ENCODE results near the gene UPB1. TPM values are rescaled to one million over a fixed set of nuclear protein-coding genes. Genes with fewer than 3 reads are reported as not detected.

UPB1 gene
- total RNA-seq, 3 donors from 2014 or later (not counting 1 experiment from before 2014, with no cell fraction given) = 0.33 to 1.6 (median 0.50) TPM

DNA sequence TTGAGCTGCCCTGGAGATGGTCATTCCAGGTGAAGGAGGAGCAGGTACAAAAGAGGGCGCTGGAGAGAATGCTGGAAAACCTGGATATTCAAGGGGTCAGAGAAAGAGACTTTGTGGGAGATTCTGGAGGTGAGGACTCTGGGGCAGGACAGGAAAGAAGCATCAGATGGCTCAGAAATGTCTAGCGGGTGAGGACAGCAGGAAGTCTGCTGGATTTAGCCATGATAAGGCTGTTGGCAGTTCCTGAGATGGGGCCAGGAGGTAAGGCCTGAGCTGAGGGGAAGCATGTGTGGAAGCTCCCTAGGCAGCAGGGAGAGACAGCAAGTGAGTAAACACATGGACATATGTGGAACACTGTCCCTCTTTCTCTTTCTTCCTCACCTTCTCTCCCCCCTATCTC lies 1.5 kb downstream of the UPB1 start:
- H3K9me3 Mint-ChIP-seq = no peaks in the 10 kb centered on the region
- no peaks in the 10 kb centered on the region for H3K9me3 ChIP-seq (ENCODE audit: control insufficient read depth, insufficient read depth, low read length)
- H3K4me3 ChIP-seq (ENCODE audit: low read length) = no peak overlapping the region
- peaks cover 10 to 27% of the 10 kb centered on the region in 2 donors for H3K27me3 Mint-ChIP-seq (ENCODE audit: low read depth in 2 of 2)
- no peak overlapping the region for H3K27ac Mint-ChIP-seq
- H3K27ac ChIP-seq (ENCODE audit: low read length) = no peak overlapping the region
- H3K4me1 ChIP-seq (ENCODE audit: control insufficient read depth, insufficient read depth, low read length) = peaks cover 11% of the 10 kb centered on the region
- peaks cover 8% of the 10 kb centered on the region for H3K27me3 ChIP-seq (ENCODE audit: control insufficient read depth, insufficient read depth, low read length)
- intact Hi-C loops (cut with micrococcal nuclease) = no loop called here
- DNase-seq (no peak), ATAC-seq (no peak)
- H3K4me1 Mint-ChIP-seq = peaks cover 9 to 11% of the 10 kb centered on the region in 2 donors
- TF ChIP-seq, protein P1, sequence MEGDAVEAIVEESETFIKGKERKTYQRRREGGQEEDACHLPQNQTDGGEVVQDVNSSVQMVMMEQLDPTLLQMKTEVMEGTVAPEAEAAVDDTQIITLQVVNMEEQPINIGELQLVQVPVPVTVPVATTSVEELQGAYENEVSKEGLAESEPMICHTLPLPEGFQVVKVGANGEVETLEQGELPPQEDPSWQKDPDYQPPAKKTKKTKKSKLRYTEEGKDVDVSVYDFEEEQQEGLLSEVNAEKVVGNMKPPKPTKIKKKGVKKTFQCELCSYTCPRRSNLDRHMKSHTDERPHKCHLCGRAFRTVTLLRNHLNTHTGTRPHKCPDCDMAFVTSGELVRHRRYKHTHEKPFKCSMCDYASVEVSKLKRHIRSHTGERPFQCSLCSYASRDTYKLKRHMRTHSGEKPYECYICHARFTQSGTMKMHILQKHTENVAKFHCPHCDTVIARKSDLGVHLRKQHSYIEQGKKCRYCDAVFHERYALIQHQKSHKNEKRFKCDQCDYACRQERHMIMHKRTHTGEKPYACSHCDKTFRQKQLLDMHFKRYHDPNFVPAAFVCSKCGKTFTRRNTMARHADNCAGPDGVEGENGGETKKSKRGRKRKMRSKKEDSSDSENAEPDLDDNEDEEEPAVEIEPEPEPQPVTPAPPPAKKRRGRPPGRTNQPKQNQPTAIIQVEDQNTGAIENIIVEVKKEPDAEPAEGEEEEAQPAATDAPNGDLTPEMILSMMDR (IDR thresholded peaks at IDR 0.05) = no peak
- no peaks in the 10 kb centered on the region for H3K36me3 ChIP-seq (ENCODE audit: control insufficient read depth, insufficient read depth, low read length)
- 97% methylated on average over 2 of the region's 2 CpGs for WGBS (ENCODE audit: insufficient coverage)
- no peaks in the 10 kb centered on the region for H3K36me3 Mint-ChIP-seq
- H3K4me3 Mint-ChIP-seq = no peak overlapping the region

DNA sequence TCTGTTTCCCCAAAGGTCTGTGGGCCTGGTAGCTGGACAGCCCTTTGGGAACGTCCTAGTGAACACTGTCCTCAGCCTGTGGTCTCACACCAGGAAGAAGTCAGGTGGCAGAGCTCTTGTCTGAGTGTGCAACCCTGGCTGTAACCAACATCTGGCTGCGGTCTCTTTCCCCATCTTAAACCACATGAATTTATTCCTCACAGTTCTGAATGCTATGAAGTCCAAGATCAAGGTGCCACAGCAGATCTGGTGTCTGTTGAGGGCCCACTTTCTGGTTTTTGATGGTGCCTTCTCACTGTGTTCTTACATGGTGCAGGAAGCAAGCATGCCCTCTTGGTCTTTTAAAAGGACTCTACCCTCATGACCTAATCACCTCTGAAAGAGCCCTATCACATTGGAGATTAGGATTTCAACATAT lies 2.7 kb downstream of the UPB1 start:
- no peak overlapping the region for H3K4me3 ChIP-seq (ENCODE audit: low read length)
- ATAC-seq (peak in 1 of 3 donors; percentile 35), DNase-seq (no peak)
- peaks cover 8% of the 10 kb centered on the region for H3K27me3 ChIP-seq (ENCODE audit: control insufficient read depth, insufficient read depth, low read length)
- Mint-ChIP-seq H3K9me3 (no peaks in the 10 kb centered on the region), H3K27ac (no peak overlapping the region), H3K4me3 (no peak overlapping the region), H3K4me1 (peaks cover 9 to 11% of the 10 kb centered on the region in 2 donors), H3K36me3 (no peaks in the 10 kb centered on the region), H3K27me3 (ENCODE audit: low read depth in 2 of 2) (peaks cover 10 to 20% of the 10 kb centered on the region in 2 donors)
- TF ChIP-seq, protein P1 (IDR thresholded peaks at IDR 0.05) = no peak
- WGBS (ENCODE audit: insufficient coverage) = 13% methylated on average over 2 of the region's 2 CpGs
- no peaks in the 10 kb centered on the region for H3K36me3 ChIP-seq (ENCODE audit: control insufficient read depth, insufficient read depth, low read length)
- peaks cover 11% of the 10 kb centered on the region for H3K4me1 ChIP-seq (ENCODE audit: control insufficient read depth, insufficient read depth, low read length)
- no peaks in the 10 kb centered on the region for H3K9me3 ChIP-seq (ENCODE audit: control insufficient read depth, insufficient read depth, low read length)
- no peak overlapping the region for H3K27ac ChIP-seq (ENCODE audit: low read length)
- intact Hi-C loops (cut with micrococcal nuclease) = no loop called here

DNA sequence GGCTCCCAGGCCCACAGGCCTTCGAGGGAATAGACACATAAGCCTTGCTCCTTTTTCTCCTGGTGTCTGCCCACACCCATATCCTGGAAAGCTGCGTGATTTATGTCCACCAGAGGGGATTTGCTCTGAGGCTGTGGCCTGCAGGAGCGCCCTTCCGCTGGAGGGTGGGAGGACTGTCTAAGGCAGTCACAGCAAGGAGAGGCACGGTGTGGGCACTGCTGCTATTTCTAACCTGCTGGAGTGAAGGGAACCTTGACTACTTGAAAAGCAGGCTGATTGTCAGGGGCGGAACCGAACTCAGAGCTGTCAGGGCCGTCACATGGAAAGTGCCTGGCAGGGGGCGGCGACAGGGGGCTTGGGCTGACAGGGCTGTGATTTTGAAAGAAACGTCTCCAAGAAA lies 3.7 kb downstream of the UPB1 start:
- Histone ChIP-seq H3K27ac (ENCODE audit: low read length) (no peak overlapping the region), H3K36me3 (ENCODE audit: control insufficient read depth, insufficient read depth, low read length) (no peaks in the 10 kb centered on the region), H3K9me3 (ENCODE audit: control insufficient read depth, insufficient read depth, low read length) (no peaks in the 10 kb centered on the region), H3K4me1 (ENCODE audit: control insufficient read depth, insufficient read depth, low read length) (peaks cover 17% of the 10 kb centered on the region), H3K27me3 (ENCODE audit: control insufficient read depth, insufficient read depth, low read length) (peaks cover 8% of the 10 kb centered on the region), H3K4me3 (ENCODE audit: low read length) (no peak overlapping the region)
- Mint-ChIP-seq H3K4me3 (no peak overlapping the region), H3K9me3 (no peaks in the 10 kb centered on the region), H3K4me1 (peaks cover 18% of the 10 kb centered on the region in 2 donors), H3K36me3 (no peaks in the 10 kb centered on the region), H3K27ac (no peak overlapping the region), H3K27me3 (ENCODE audit: low read depth in 2 of 2) (peaks cover 10 to 20% of the 10 kb centered on the region in 2 donors)
- no peak for DNase-seq
- TF ChIP-seq, protein P1 (IDR thresholded peaks at IDR 0.05) = no peak
- WGBS (ENCODE audit: insufficient coverage) = 91% methylated on average over 11 of the region's 11 CpGs
- intact Hi-C loops (cut with micrococcal nuclease) = no loop called here
- no peak for ATAC-seq

DNA sequence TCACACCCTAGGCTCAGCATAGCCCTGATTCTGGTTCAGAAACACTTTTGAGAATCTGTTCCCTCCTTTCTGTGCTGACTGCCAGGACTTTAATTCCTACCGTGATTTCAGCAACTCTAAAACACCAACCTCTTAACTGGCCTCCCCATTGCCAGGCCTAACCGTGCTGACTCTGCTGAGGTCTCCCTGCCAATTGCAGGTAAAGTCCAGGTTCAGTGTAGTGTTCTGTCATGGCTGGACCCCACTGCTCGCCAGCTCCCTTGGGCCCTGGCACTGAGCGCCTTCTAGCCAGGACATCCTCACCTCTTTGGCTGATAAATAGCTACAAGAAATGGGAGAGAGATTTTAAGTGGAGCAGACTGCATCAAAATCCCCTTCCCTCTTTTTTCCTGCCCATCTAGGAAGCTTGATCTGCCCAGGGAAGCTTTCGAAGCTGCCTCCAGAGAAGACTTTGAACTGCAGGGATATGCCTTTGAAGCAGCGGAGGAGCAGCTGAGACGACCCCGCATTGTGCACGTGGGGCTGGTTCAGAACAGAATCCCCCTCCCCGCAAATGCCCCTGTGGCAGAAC lies 4.7 kb downstream of the UPB1 start:
- H3K27me3 Mint-ChIP-seq (ENCODE audit: low read depth in 2 of 2) = peaks cover 10 to 18% of the 10 kb centered on the region in 2 donors
- TF ChIP-seq, protein P1 (IDR thresholded peaks at IDR 0.05) = no peak
- no peaks in the 10 kb centered on the region for H3K36me3 Mint-ChIP-seq
- ATAC-seq (no peak), DNase-seq (no peak)
- Histone ChIP-seq H3K27me3 (ENCODE audit: control insufficient read depth, insufficient read depth, low read length) (peaks cover 7% of the 10 kb centered on the region), H3K27ac (ENCODE audit: low read length) (no peak overlapping the region), H3K4me3 (ENCODE audit: low read length) (no peak overlapping the region), H3K4me1 (ENCODE audit: control insufficient read depth, insufficient read depth, low read length) (peaks cover 20% of the 10 kb centered on the region), H3K36me3 (ENCODE audit: control insufficient read depth, insufficient read depth, low read length) (no peaks in the 10 kb centered on the region), H3K9me3 (ENCODE audit: control insufficient read depth, insufficient read depth, low read length) (no peaks in the 10 kb centered on the region)
- intact Hi-C loops (cut with micrococcal nuclease) = no loop called here
- H3K4me3 Mint-ChIP-seq = no peak overlapping the region
- H3K9me3 Mint-ChIP-seq = no peaks in the 10 kb centered on the region
- peaks cover 18 to 19% of the 10 kb centered on the region in 2 donors for H3K4me1 Mint-ChIP-seq
- no peak overlapping the region for H3K27ac Mint-ChIP-seq
- WGBS (ENCODE audit: insufficient coverage) = 85% methylated on average over 10 of the region's 10 CpGs
